Measurements from ENCODE around the gene GARS1. TPM values are rescaled to one million over a fixed set of nuclear protein-coding genes. Genes with fewer than 3 reads are reported as not detected.

Gene GARS1
- total RNA-seq, 1 experiment from 2014 or later: 296 TPM

DNA sequence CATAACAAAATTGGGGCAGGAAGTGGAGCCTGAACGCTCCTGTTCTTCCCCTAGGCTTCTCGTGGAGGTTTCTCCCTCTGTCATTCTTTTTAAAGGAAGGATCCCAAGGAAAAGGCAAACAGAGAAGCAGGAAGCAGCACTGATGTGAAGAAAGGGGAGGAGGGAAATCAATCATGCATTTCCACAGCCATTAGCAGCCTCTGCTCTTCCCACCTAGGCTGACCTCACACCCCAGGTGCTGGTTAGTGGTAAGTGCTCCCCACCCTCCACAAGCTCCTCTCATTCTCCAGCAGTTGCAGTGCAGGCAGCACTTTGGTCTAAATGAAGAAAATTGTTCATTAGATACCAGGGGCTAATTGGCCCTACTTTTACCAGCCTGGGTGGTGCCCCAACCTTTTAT lies 85.0 kb downstream of the GARS1 start:
- Histone ChIP-seq H4K20me1 (ENCODE audit: insufficient read depth, low read depth, low read length) (peaks cover 7% of the 10 kb centered on the region; the same call in 1 of the 2 replicates), H3K27ac (ENCODE audit: low read length) (no peak overlapping the region), H3K4me1 (ENCODE audit: low read length) (no peaks in the 10 kb centered on the region), H3K4me3 (ENCODE audit: low read length) (no peak overlapping the region), H3K4me2 (ENCODE audit: low read depth, low read length, poor library complexity, severe bottlenecking) (no peak overlapping the region), H3K9ac (ENCODE audit: low read length) (no peak overlapping the region), H3K9me3 (ENCODE audit: low read length) (no peaks in the 10 kb centered on the region), H3K79me2 (ENCODE audit: low read length) (no peaks in the 10 kb centered on the region), H2AFZ (ENCODE audit: low read length) (no peak overlapping the region), H3K27me3 (ENCODE audit: low read length) (no peaks in the 10 kb centered on the region), H3K36me3 (ENCODE audit: insufficient read depth, low read length) (no peaks in the 10 kb centered on the region), H3K9me2 (replicated peaks; ENCODE audit: insufficient read depth, low read length) (no peaks in the 10 kb centered on the region)
- no peak for DNase-seq

DNA sequence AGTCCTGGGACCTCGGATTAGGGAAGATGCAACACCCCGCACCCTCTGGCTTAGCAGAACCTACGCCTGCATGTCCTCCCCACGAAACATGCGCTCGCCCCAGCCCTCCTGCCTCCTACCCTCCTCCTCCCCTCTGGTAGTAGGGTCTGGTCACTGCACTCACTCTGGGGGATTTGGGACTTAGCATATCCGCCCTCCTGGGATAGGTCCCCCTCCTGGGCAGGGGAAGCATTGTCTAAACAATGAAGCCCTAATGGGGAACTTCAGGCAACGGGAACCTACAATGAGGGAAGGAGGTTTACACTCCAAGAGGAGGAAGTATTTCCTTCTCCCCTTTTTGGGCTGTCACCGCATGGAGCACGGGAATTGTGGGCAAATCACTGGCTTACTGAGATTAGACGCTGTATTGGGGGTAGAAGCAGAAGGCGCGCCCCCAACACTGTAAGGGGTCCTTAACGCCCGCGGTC lies 86.7 kb downstream of the GARS1 start:
- H3K27ac ChIP-seq (ENCODE audit: low read length): no peak overlapping the region
- no peaks in the 10 kb centered on the region for H3K27me3 ChIP-seq (ENCODE audit: low read length)
- no peak overlapping the region for H3K4me3 ChIP-seq (ENCODE audit: low read length)
- H3K36me3 ChIP-seq (ENCODE audit: insufficient read depth, low read length): no peaks in the 10 kb centered on the region
- H3K4me2 ChIP-seq (ENCODE audit: low read depth, low read length, poor library complexity, severe bottlenecking): no peak overlapping the region
- no peak overlapping the region for H2AFZ ChIP-seq (ENCODE audit: low read length)
- no peaks in the 10 kb centered on the region for H3K4me1 ChIP-seq (ENCODE audit: low read length)
- H3K9me2 ChIP-seq (replicated peaks; ENCODE audit: insufficient read depth, low read length): no peaks in the 10 kb centered on the region
- no peaks in the 10 kb centered on the region for H3K79me2 ChIP-seq (ENCODE audit: low read length)
- no peaks in the 10 kb centered on the region for H3K9me3 ChIP-seq (ENCODE audit: low read length)
- H3K9ac ChIP-seq (ENCODE audit: low read length): no peak overlapping the region
- peaks cover 7% of the 10 kb centered on the region; the same call in 1 of the 2 replicates for H4K20me1 ChIP-seq (ENCODE audit: insufficient read depth, low read depth, low read length)
- no peak for DNase-seq

DNA sequence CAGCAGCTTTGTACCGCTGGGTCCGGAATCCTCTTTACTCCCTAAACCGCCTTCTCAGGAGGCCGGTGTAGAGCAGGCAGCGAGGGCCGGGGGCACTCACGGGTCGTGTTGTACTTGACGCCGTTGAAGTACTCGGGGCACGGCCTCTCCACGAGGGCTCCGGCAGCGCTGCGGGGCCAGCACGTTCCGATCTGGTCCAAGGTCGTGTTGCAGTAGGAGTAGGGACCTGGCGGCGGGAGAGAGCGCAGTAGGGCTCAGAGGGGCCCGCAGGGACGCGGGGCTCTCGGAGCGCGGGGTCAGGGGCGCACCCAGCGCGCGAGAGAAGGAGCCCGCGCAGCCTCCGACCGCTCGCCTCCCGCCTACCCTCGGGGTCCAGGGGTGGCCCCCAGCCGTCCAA lies 87.1 kb downstream of the GARS1 start:
- Histone ChIP-seq H3K79me2 (ENCODE audit: low read length) (no peaks in the 10 kb centered on the region), H2AFZ (ENCODE audit: low read length) (no peak overlapping the region), H3K27ac (ENCODE audit: low read length) (no peak overlapping the region), H3K36me3 (ENCODE audit: insufficient read depth, low read length) (no peaks in the 10 kb centered on the region), H3K4me1 (ENCODE audit: low read length) (no peaks in the 10 kb centered on the region), H4K20me1 (ENCODE audit: insufficient read depth, low read depth, low read length) (peaks cover 4% of the 10 kb centered on the region; the same call in 1 of the 2 replicates), H3K4me2 (ENCODE audit: low read depth, low read length, poor library complexity, severe bottlenecking) (no peak overlapping the region), H3K27me3 (ENCODE audit: low read length) (no peaks in the 10 kb centered on the region), H3K9ac (ENCODE audit: low read length) (no peak overlapping the region), H3K9me3 (ENCODE audit: low read length) (no peaks in the 10 kb centered on the region), H3K4me3 (ENCODE audit: low read length) (no peak overlapping the region), H3K9me2 (replicated peaks; ENCODE audit: insufficient read depth, low read length) (no peaks in the 10 kb centered on the region)
- DNase-seq: no peak

DNA sequence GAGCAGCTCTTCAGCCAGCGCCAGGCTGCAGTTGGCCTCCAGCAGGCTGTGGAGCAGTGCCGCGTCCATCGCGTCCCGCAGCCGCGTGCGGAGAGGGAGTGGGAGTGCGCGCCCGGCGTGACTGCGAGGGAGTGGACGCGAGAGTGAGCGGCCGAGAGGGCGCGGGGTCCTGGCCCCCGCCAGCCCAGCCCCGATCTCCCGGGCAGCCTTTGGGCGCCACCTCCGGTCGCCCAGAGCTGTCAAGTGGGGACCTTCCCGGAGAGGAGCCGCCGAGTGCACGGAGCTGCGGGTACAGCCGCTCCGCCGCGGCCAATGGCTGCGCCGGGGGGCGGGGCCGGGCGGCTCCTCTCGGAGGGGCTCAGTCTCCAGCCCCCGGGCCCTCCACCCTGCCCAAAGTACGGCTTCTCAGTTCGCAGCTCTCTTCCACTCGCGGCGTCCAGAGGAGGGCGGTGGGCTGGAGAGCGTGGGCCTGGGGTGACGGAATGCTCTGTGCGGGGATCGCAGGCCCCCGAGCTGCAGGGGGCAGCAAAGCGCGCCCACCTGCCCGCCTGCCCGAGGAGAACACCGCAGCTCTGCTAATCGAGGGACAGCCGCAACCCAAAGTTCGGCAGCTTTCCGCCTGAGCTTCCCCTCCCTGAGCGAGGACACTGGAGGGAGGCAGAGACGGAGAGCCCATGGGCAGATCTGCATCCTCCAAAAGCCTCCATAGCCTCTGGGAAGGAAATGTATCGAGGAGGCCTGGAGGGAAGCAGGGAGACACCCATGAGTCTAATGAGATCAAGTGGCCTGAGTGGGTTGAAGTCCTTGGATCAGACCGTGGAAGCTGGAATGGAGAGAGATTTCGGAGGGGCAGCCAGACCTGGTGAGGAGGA lies 87.8 kb downstream of the GARS1 start, which contains the start of gene CRHR2:
TSS of gene CRHR2 (minus strand) at position 245 of the 872 bp plus-strand sequence. CDS start at position 69, 176 bp downstream.
- DNase-seq: no peak
- H3K9me2 ChIP-seq (replicated peaks; ENCODE audit: insufficient read depth, low read length): no peaks in the 10 kb centered on the region
- no peaks in the 10 kb centered on the region for H3K4me1 ChIP-seq (ENCODE audit: low read length)
- no peak within 1 kb of the TSS for H3K27ac ChIP-seq (ENCODE audit: low read length)
- no peak within 1 kb of the TSS for H3K4me2 ChIP-seq (ENCODE audit: low read depth, low read length, poor library complexity, severe bottlenecking)
- H3K27me3 ChIP-seq (ENCODE audit: low read length): no peaks in the 10 kb centered on the region
- H3K4me3 ChIP-seq (ENCODE audit: low read length): no peak within 1 kb of the TSS
- no peak within 1 kb of the TSS for H2AFZ ChIP-seq (ENCODE audit: low read length)
- no peak within 1 kb of the TSS for H3K9ac ChIP-seq (ENCODE audit: low read length)
- H3K79me2 ChIP-seq (ENCODE audit: low read length): no peaks in the 10 kb centered on the region
- no peaks in the 10 kb centered on the region for H3K9me3 ChIP-seq (ENCODE audit: low read length)
- no peaks in the 10 kb centered on the region for H3K36me3 ChIP-seq (ENCODE audit: insufficient read depth, low read length)
- no peaks in the 10 kb centered on the region; the same call in 1 of the 2 replicates for H4K20me1 ChIP-seq (ENCODE audit: insufficient read depth, low read depth, low read length)

DNA sequence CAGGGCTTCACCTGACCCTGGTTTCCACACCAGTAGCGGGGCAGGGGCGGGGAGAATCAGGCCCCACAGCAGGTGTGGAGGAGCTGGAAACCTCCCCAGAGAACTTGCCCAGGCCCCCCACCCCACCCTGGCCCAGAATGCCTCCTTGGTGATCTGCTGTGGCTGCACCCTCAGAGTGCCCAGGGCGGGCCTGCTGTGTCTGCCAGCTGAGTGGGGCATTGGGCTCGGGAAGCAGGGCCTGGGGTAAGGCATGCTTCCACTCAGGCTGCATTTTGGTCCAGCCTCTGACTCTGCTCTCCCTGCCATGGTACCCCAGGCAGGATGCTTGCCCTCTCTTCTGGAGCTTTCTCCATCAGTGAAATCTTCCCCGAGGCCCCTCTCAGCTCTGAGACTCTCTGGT lies 88.6 kb downstream of the GARS1 start:
- no peak overlapping the region for H3K4me2 ChIP-seq (ENCODE audit: low read depth, low read length, poor library complexity, severe bottlenecking)
- no peaks in the 10 kb centered on the region for H3K4me1 ChIP-seq (ENCODE audit: low read length)
- H3K79me2 ChIP-seq (ENCODE audit: low read length): no peaks in the 10 kb centered on the region
- DNase-seq: no peak
- no peak overlapping the region for H3K9ac ChIP-seq (ENCODE audit: low read length)
- no peaks in the 10 kb centered on the region for H3K9me2 ChIP-seq (replicated peaks; ENCODE audit: insufficient read depth, low read length)
- H3K4me3 ChIP-seq (ENCODE audit: low read length): no peak overlapping the region
- H3K27ac ChIP-seq (ENCODE audit: low read length): no peak overlapping the region
- no peaks in the 10 kb centered on the region for H3K9me3 ChIP-seq (ENCODE audit: low read length)
- no peaks in the 10 kb centered on the region for H3K36me3 ChIP-seq (ENCODE audit: insufficient read depth, low read length)
- no peaks in the 10 kb centered on the region for H3K27me3 ChIP-seq (ENCODE audit: low read length)
- H4K20me1 ChIP-seq (ENCODE audit: insufficient read depth, low read depth, low read length): no peaks in the 10 kb centered on the region
- no peak overlapping the region for H2AFZ ChIP-seq (ENCODE audit: low read length)

Other genes starting within 250 kb of the GARS1 start
- 4.5 and 6.7 TPM in 2 replicates for gene NOD1, start 116.1 kb upstream of the GARS1 start, total RNA-seq (2014; rRNA removed; shearing (Covaris generic); ENCODE audit: low replicate concordance)
- 73.5 and 78.1 TPM in 2 replicates for gene GGCT, start 90.0 kb upstream of the GARS1 start, total RNA-seq (2014; rRNA removed; shearing (Covaris generic); ENCODE audit: low replicate concordance)
- not detected in 2 replicates for gene CRHR2, start 87.6 kb downstream of the GARS1 start, total RNA-seq (2014; rRNA removed; shearing (Covaris generic); ENCODE audit: low replicate concordance)
- gene INMT, start 157.3 kb downstream of the GARS1 start, total RNA-seq (2014; rRNA removed; shearing (Covaris generic); ENCODE audit: low replicate concordance): not detected in 2 replicates
- gene MINDY4, start 176.5 kb downstream of the GARS1 start, total RNA-seq (2014; rRNA removed; shearing (Covaris generic); ENCODE audit: low replicate concordance): 1.5 and 2.5 TPM in 2 replicates